Measurements from ENCODE around the gene PPFIBP1. TPM values are rescaled to one million over a fixed set of nuclear protein-coding genes. Genes with fewer than 3 reads are reported as not detected.

The PPFIBP1 gene
- total RNA-seq, 2 donors from 2014 or later: 2.1 to 4.1 TPM

DNA sequence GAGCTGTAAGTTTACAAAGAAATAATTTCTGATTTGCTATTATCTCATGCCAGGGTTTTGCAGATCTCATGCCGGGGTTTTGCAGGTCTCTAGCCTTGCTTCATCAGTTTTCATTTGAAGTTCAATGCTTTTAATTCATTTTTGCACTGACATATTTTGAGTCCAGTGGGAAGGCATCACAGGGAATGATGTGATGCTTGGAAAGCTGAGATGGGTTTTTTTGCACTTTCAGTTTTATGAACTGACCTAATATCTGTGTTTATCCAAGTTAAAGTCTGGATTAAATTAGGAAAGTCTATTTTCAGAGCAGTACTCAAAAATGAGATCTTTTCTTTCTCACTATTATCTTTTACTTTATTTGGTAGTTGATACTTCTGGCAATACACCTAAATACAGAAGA lies 148.6 kb downstream of the PPFIBP1 start:
- ATAC-seq (no peak), DNase-seq (no peak)
- Mint-ChIP-seq H3K27me3 (no peaks in the 10 kb centered on the region), H3K36me3 (ENCODE audit: low read depth) (no peaks in the 10 kb centered on the region), H3K4me3 (no peak overlapping the region), H3K27ac (no peak overlapping the region), H3K4me1 (peaks cover 2% of the 10 kb centered on the region)
- no peaks in the 10 kb centered on the region for H3K9me3 ChIP-seq (ENCODE audit: control insufficient read depth, low read length, poor library complexity, severe bottlenecking)

DNA sequence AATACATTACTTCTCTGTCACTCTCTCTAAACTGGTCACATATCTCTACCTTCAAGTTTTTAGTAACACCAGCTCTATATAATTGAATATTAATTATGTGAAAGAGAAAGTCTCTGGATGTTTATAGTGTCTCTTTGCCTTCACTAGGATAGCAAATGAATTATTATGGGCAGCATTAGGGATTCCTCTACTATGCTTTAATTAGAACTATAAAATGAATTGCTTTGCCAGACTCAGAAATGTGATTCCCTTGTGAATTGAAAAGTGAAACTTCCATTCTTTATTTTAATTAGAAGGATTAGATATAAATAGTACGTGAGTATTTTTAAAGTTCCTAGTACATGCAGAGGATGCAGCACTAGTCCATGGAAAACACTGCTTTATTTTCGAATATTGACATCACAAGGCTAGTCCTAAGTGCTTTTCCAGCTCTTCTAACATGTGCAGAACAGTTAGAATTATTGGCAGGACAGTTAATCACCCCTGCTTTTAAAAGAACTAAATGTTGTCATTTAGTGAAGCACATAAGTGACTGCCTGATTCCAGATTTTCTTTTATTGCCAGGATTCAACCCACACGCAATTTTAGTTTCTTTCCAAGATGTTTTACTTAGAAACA lies 149.2 kb downstream of the PPFIBP1 start:
- no peaks in the 10 kb centered on the region for H3K9me3 ChIP-seq (ENCODE audit: control insufficient read depth, low read length, poor library complexity, severe bottlenecking)
- Mint-ChIP-seq H3K27me3 (no peaks in the 10 kb centered on the region), H3K4me1 (peaks cover 2% of the 10 kb centered on the region), H3K27ac (no peak overlapping the region), H3K4me3 (no peak overlapping the region), H3K36me3 (ENCODE audit: low read depth) (no peaks in the 10 kb centered on the region)
- DNase-seq (no peak), ATAC-seq (no peak)

DNA sequence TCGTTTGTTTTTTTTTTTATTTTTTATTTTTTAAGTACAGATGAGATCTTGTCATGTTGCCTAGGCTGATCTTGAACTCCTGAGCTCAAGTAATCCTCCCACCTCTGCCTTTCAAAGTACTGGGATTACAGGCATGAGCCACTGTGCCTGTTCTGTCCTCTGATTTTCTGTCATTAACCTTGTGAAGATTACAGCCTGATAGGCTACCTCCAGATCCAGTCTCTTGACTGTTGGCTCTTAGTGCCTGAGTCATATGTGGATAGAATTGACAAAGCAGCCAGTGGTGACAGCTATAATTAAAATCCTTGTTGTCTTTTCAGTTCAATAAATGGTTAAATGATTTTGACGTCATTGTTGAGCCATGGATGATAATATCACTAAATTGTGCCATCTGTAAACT lies 151.0 kb downstream of the PPFIBP1 start:
- DNase-seq (no peak), ATAC-seq (no peak)
- H3K4me1 Mint-ChIP-seq: no peaks in the 10 kb centered on the region
- no peaks in the 10 kb centered on the region for H3K36me3 Mint-ChIP-seq (ENCODE audit: low read depth)
- no peak overlapping the region for H3K4me3 Mint-ChIP-seq
- no peaks in the 10 kb centered on the region for H3K9me3 ChIP-seq (ENCODE audit: control insufficient read depth, low read length, poor library complexity, severe bottlenecking)
- no peaks in the 10 kb centered on the region for H3K27me3 Mint-ChIP-seq
- no peak overlapping the region for H3K27ac Mint-ChIP-seq

DNA sequence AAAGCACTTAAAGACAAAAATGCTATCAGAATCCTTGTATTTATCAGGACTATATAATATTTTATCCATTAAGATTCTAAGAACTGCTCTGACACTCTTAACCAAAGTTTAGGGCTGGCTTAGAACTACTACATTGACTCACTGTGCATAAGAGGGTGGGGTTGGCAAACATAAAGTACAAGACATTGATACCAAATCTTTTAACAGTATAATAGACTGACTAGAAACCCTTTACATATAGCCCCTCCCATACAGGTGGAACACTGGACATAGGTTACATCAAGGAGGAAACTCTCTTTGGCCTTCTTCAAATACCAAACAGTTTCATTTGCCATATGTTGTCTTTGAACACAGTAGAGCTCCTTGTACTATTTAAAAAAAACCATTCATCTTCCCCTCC lies 156.6 kb downstream of the PPFIBP1 start:
- no peak for DNase-seq
- H3K27me3 Mint-ChIP-seq: no peaks in the 10 kb centered on the region
- no peaks in the 10 kb centered on the region for H3K4me1 Mint-ChIP-seq
- no peaks in the 10 kb centered on the region for H3K9me3 ChIP-seq (ENCODE audit: control insufficient read depth, low read length, poor library complexity, severe bottlenecking)
- H3K4me3 Mint-ChIP-seq: no peak overlapping the region
- no peak overlapping the region for H3K27ac Mint-ChIP-seq
- no peak for ATAC-seq
- H3K36me3 Mint-ChIP-seq (ENCODE audit: low read depth): no peaks in the 10 kb centered on the region

DNA sequence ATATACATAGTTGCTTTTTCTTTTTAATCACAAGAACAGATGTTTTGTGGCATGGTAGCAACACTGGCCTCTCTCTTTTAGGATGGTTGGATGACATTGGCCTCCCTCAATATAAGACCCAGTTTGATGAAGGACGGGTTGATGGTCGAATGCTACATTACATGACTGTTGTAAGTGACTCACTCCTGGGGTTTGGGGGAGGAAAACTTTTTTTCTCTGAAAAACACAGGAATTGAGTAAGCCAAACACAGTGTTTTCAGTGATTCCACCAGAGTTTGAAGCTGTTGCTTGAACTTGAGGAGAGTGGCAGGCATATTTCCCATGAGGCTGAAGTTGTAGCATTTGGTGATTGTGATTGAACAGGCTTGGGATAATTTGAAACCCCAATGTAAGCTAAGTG lies 158.5 kb downstream of the PPFIBP1 start:
- Mint-ChIP-seq H3K27ac (no peak overlapping the region), H3K4me3 (no peak overlapping the region), H3K27me3 (no peaks in the 10 kb centered on the region), H3K4me1 (no peaks in the 10 kb centered on the region), H3K36me3 (ENCODE audit: low read depth) (no peaks in the 10 kb centered on the region)
- H3K9me3 ChIP-seq (ENCODE audit: control insufficient read depth, low read length, poor library complexity, severe bottlenecking): no peaks in the 10 kb centered on the region
- no peak for ATAC-seq
- DNase-seq: no peak

DNA sequence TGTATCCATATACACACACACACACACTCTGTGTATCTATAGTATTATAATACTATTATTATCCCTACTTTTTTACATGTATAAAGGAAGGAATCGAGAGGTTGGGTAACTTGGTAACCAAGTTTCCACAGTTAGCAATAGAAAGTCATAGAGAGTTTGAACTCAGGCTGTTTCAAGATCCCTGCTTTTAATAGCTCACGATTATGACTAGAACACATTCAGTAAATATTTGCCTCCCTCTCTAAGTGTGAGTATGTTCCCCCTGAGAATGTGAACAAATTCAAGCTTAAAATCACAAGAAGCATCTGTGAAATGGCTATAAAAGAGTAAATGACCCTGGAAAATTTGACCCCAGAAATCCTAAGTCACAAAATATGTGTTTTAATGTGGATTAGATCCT lies 161.3 kb downstream of the PPFIBP1 start:
- Mint-ChIP-seq H3K4me3 (no peak overlapping the region), H3K36me3 (ENCODE audit: low read depth) (no peaks in the 10 kb centered on the region), H3K27me3 (no peaks in the 10 kb centered on the region), H3K4me1 (peaks cover 2% of the 10 kb centered on the region), H3K27ac (no peak overlapping the region)
- H3K9me3 ChIP-seq (ENCODE audit: control insufficient read depth, low read length, poor library complexity, severe bottlenecking): no peaks in the 10 kb centered on the region
- ATAC-seq (no peak), DNase-seq (no peak)

DNA sequence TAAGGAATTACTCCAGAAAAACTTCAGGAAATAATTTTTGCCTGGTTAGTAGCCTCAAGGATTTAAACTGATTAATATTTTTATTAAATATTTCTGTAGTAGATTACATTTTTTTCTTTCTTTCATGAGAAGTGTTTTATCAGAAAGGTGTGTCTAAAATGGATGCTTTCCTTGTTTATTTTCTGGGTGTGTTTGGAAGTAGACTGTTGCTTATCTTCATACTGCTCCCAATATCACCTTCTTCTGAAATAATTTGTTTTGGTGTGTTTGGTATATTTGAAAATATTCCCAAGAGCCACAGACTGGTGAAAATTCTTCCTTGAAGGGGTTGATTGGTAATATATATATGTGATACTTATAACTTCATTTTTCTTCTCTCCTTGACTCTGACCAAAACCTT lies 162.1 kb downstream of the PPFIBP1 start:
- H3K4me1 Mint-ChIP-seq: peaks cover 2% of the 10 kb centered on the region
- H3K9me3 ChIP-seq (ENCODE audit: control insufficient read depth, low read length, poor library complexity, severe bottlenecking): no peaks in the 10 kb centered on the region
- H3K36me3 Mint-ChIP-seq (ENCODE audit: low read depth): no peaks in the 10 kb centered on the region
- DNase-seq: no peak
- no peak for ATAC-seq
- no peak overlapping the region for H3K27ac Mint-ChIP-seq
- H3K27me3 Mint-ChIP-seq: no peaks in the 10 kb centered on the region
- H3K4me3 Mint-ChIP-seq: no peak overlapping the region

DNA sequence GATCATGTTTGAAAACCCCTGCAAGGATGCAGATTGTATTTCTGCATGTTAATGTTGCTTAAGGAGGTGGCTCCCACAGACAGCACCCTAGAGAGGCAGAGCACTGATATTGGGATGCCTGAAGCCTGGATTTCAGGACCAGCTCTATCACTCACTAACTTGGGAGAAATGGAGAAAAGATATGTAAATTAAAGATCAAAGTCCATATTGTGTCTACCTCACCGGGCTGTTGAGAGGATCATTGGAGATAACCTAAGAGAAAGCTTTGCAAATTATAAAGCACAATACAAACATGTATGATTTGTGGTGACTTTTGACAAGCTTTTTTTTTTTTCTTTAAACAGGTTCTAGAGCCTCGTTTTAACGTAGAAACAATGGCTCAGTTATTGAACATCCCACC lies 164.7 kb downstream of the PPFIBP1 start:
- Mint-ChIP-seq H3K36me3 (ENCODE audit: low read depth) (no peaks in the 10 kb centered on the region), H3K27me3 (no peaks in the 10 kb centered on the region), H3K4me3 (no peak overlapping the region), H3K27ac (no peak overlapping the region), H3K4me1 (peaks cover 2% of the 10 kb centered on the region)
- no peak for DNase-seq
- no peaks in the 10 kb centered on the region for H3K9me3 ChIP-seq (ENCODE audit: control insufficient read depth, low read length, poor library complexity, severe bottlenecking)
- ATAC-seq: no peak

DNA sequence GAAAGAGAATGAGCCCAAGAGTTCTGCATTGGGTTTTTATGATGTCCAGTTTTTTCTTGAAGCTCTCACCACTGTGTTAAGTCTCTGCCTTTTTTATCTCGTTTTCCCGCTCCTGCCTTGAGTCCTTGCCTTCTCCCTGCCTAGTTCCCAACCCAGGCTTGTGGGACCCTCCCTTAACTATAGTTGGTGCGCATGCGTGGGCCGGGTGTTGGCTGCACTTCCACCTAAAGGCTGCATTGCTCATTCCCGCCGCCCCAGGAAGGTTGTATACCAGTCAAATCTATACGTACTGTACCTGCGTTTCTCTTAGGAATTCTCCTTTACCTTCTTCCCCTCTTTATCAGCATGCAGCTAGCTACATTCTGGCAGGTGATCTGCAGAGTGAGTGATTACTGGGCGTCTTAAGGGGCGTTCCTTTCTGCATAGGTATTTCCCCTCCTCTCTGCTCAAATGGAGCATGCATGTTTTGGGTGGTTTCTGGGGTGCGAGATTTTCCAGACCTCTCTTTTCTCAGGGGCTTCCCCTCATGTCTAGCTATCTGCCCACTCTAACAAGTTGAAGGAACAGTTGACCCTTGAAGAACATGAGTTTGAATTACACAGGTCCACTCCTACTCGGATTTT lies 165.7 kb downstream of the PPFIBP1 start:
- ATAC-seq: no peak
- Mint-ChIP-seq H3K4me3 (no peak overlapping the region), H3K27ac (no peak overlapping the region), H3K36me3 (ENCODE audit: low read depth) (no peaks in the 10 kb centered on the region), H3K27me3 (no peaks in the 10 kb centered on the region), H3K4me1 (peaks cover 2% of the 10 kb centered on the region)
- no peak for DNase-seq
- no peaks in the 10 kb centered on the region for H3K9me3 ChIP-seq (ENCODE audit: control insufficient read depth, low read length, poor library complexity, severe bottlenecking)

DNA sequence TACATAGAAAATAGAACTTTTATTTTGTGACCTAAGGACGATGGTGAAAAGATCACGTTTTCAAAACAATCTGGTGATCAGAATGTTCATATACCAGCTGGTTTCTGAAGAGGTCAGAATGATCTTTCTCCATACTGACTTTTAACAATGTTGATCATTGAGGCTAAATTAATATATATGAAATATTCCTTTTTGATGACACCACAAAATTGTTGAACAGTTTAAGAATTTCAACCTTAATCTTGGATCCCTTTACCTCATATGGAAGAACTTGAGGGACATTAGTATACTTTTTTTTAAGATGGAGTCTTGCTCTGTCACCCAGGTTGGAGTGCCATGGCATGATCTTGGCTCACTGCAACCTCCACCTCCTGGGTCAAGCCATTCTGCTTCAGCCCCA lies 169.4 kb downstream of the PPFIBP1 start:
- H3K9me3 ChIP-seq (ENCODE audit: control insufficient read depth, low read length, poor library complexity, severe bottlenecking): no peaks in the 10 kb centered on the region
- Mint-ChIP-seq H3K36me3 (ENCODE audit: low read depth) (no peaks in the 10 kb centered on the region), H3K27ac (no peak overlapping the region), H3K4me1 (peaks cover 2% of the 10 kb centered on the region), H3K4me3 (no peak overlapping the region), H3K27me3 (peaks cover 14% of the 10 kb centered on the region)
- DNase-seq (no peak), ATAC-seq (no peak)

DNA sequence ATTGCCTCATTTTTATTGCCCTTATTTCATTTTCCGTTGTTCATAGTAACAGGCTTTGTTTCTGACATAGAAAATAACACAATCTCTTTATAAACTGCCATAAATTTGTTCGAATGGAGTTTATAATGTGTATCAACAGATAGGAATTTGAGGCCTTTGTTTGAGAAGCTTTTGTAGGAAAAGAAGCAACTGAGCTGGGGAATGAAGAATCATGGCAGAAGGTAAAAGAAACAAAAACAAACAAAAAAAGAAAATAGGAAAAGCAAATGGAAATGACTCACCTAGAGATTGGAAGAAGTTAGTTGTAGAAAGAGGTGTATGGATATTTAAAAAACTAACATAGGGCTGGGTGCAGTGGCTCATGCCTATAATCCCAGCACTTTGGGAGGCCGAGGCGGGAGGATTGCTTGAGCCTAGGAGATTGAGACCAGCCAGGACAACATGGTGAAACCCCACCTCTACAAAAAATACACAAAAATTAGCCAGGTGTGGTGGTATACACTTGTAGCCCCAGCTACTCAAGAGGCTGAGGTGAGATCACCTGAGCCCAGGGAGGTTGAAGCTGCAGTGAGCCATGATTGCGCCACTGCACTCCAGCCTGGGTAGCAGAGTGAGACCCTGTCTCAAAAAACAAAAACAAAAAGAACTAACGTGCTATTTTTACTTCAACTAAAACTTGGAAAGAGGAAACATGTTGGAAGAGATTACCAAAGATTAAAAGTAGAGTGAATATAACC lies 171.7 kb downstream of the PPFIBP1 start:
- Mint-ChIP-seq H3K36me3 (ENCODE audit: low read depth) (no peaks in the 10 kb centered on the region), H3K4me3 (no peak overlapping the region), H3K4me1 (no peaks in the 10 kb centered on the region), H3K27ac (no peak overlapping the region), H3K27me3 (peaks cover 27% of the 10 kb centered on the region)
- H3K9me3 ChIP-seq (ENCODE audit: control insufficient read depth, low read length, poor library complexity, severe bottlenecking): no peaks in the 10 kb centered on the region
- DNase-seq (no peak), ATAC-seq (no peak)

DNA sequence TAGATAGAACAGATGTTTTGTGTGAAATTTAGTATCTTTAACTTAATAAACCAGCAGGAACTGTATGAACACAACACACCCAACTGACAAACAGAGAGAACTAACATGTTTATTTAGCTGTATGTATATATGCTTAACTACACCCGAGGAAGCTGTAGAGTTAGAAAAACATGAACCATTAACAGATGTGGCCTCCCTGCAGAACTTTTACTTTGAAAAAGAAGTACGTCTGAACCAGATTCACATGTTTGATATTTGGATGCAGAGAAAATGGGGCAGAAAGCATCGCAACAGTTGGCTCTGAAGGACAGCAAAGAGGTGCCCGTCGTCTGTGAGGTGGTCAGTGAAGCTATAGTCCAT lies 172.3 kb downstream of the PPFIBP1 start, which contains the start of gene REP15:
REP15 (plus strand) TSS at position 155 of the 360 bp plus-strand sequence; CDS start at position 271, 116 bp downstream.
- no peak within 1 kb of the TSS for H3K4me3 Mint-ChIP-seq
- no peaks in the 10 kb centered on the region for H3K4me1 Mint-ChIP-seq

DNA sequence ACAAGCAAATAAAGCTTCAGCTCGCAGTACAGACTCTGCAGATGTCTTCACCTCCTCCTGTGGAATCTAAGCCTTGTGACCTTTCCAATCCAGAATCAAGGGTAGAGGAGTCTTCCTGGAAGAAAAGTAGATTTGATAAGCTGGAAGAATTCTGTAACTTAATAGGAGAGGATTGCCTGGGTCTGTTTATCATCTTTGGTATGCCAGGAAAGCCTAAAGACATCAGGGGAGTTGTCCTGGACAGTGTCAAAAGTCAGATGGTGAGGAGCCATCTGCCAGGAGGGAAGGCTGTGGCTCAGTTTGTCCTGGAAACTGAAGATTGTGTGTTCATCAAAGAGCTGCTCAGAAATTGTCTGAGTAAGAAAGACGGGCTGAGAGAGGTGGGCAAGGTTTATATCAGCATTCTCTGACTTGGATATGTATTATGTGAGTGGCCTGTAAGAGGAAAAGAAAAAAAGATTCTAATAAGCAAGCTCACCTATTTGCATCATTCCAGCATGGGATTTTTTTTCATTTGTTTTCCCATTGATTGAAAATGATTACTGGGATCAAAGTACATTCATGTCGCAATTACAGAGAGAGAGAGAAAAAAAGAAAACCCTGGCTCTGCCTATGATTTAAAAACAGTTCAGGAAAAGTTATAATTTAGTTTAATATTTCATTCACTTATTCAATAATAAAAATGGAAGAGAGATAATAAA lies 173.0 kb downstream of the PPFIBP1 start:
- Mint-ChIP-seq H3K27ac (no peak overlapping the region), H3K4me3 (no peak overlapping the region), H3K27me3 (peaks cover 40% of the 10 kb centered on the region), H3K36me3 (ENCODE audit: low read depth) (peaks cover 4% of the 10 kb centered on the region), H3K4me1 (no peaks in the 10 kb centered on the region)
- no peaks in the 10 kb centered on the region for H3K9me3 ChIP-seq (ENCODE audit: control insufficient read depth, low read length, poor library complexity, severe bottlenecking)
- DNase-seq (no peak), ATAC-seq (no peak)

More for the DNA sequence above, 172.3 kb downstream of the PPFIBP1 start, which contains the start of gene REP15:
- H3K27ac Mint-ChIP-seq: no peak within 1 kb of the TSS
- peaks cover 3% of the 10 kb centered on the region for H3K36me3 Mint-ChIP-seq (ENCODE audit: low read depth)
- ATAC-seq: no peak
- peaks cover 32% of the 10 kb centered on the region for H3K27me3 Mint-ChIP-seq
- no peaks in the 10 kb centered on the region for H3K9me3 ChIP-seq (ENCODE audit: control insufficient read depth, low read length, poor library complexity, severe bottlenecking)
- DNase-seq: no peak

Measured in T-helper 17 cell (primary cell).